Measurements from ENCODE around the gene COL4A4.

DNA sequence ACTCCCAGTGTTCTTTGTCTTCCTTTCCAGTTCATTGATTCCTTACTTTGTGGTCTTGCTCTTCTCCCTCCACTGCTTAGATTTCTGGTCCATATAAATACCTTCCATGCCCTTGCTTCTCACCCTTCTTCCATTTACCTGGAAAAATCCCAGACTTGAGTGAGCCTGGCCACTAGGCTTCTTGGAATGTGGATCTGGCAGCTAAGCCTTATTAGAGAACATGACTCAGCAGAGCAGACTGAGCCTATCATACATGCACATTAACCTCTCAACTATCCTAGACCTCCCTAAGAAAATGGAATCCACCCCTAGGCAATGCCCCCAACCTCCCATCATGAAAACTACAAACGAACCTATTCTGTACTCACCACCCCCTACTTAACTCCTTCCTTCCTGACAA lies 200.5 kb downstream of the COL4A4 start:
- TF ChIP-seq CTCF (IDR thresholded peaks at IDR 0.05) (no peak), POLR2A (IDR thresholded peaks at IDR 0.05) (no peak)
